Panc1 (cell line): ENCODE measurements around the gene RPS6KA4. TPM values are rescaled to one million over a fixed set of nuclear protein-coding genes. Genes with fewer than 3 reads are reported as not detected.
A peak's percentile ranks its signal among the peaks of the same experiment; 100 is the strongest.

Experiments used
- ATAC-seq: fragments of 200-7000 bp; cut with Tn5 transposase; 2 replicates; pipeline ENCODE4 v1.9.1; 2020; ENCODE audit warnings: mild to moderate bottlenecking, moderate library complexity
- BruUV-seq: library from RNA; stranded (reverse); fragments of 400-500 nt; replicated peaks from 2 replicates; lab custom pipeline; 2021; lab: Mats Ljungman, UMichigan
- CTCF ChIA-PET: fragments of 300-600 bp; sonication (Branson Sonifier 250); formaldehyde crosslinking; loops from one replicate; lab custom pipeline; 2022; ENCODE audit warnings: antibody characterized with exemption; lab: Charles Lee
- POLR2A ChIA-PET: fragments of 300-600 bp; sonication (Branson Sonifier 250); formaldehyde crosslinking; loops from one replicate; lab custom pipeline; 2022; ENCODE audit warnings: antibody characterized with exemption; lab: Charles Lee
- DNase-seq: peaks from one replicate; pipeline ENCODE4 v3.0.0-alpha.2; 2010; ENCODE audit warnings: low read depth, low spot score
- H3K27ac ChIP-seq: 2 replicates; pipeline ENCODE4 v1.5.1; 2011; ENCODE audit warnings: mild to moderate bottlenecking, low read length, inconsistent platforms
- H3K27me3 ChIP-seq: fragments of 200-500 bp; sonication (Bioruptor generic); 2 replicates; pipeline ENCODE4 v1.6.0; 2014; ENCODE audit warnings: low read length, inconsistent platforms; ENCODE audit not compliant: control insufficient read depth, insufficient read depth
- H3K36me3 ChIP-seq: fragments of 200-500 bp; sonication (Bioruptor generic); 2 replicates; pipeline ENCODE4 v1.5.1; 2014; ENCODE audit warnings: inconsistent platforms, mild to moderate bottlenecking, low read length, moderate library complexity; ENCODE audit not compliant: control insufficient read depth, insufficient read depth
- H3K4me1 ChIP-seq: 2 replicates; pipeline ENCODE4 v1.5.1; 2011; ENCODE audit warnings: inconsistent platforms, mild to moderate bottlenecking, low read length, moderate library complexity; ENCODE audit not compliant: control insufficient read depth, insufficient read depth
- H3K4me3 ChIP-seq, 2 experiments: 2 replicates each; pipeline ENCODE4 v1.5.1; 2011 to 2012; ENCODE audit warnings: low read depth in 2 of 2, low read length in 2 of 2, mild to moderate bottlenecking in 2 of 2, inconsistent platforms in 1 of 2, moderate library complexity in 1 of 2
- H3K9me3 ChIP-seq: fragments of 200-500 bp; sonication (Bioruptor generic); 2 replicates; pipeline ENCODE4 v1.5.1; 2014; ENCODE audit warnings: low read depth, mild to moderate bottlenecking, inconsistent platforms, low read length, moderate library complexity; ENCODE audit not compliant: control insufficient read depth, insufficient read depth
- POLR2AphosphoS5 ChIP-seq: IDR thresholded peaks from 2 replicates; pipeline ENCODE4 v1.6.1; 2012; ENCODE audit warnings: mild to moderate bottlenecking, low read depth, low read length, moderate library complexity
- REST ChIP-seq, 2 experiments: IDR thresholded peaks; 2 replicates each; pipeline ENCODE4 v1.6.1; 2011 to 2012; ENCODE audit warnings: low read depth in 2 of 2, control low read depth in 1 of 2, low read length in 1 of 2, mild to moderate bottlenecking in 1 of 2, moderate library complexity in 1 of 2; ENCODE audit not compliant: insufficient read depth in 1 of 2
- SIN3A ChIP-seq: IDR thresholded peaks from 2 replicates; pipeline ENCODE4 v1.6.1; 2012; ENCODE audit warnings: low read depth, mild to moderate bottlenecking, low read length, moderate library complexity, borderline replicate concordance; ENCODE audit not compliant: insufficient read depth
- TCF7L2 ChIP-seq: IDR thresholded peaks from 2 replicates; pipeline ENCODE4 v1.6.1; 2011; ENCODE audit warnings: mild to moderate bottlenecking, low read depth, low read length, inconsistent platforms
- in situ Hi-C: cut with HindIII; loops from 2 replicates; pipeline ENCODE4 v1.10.0; 2016; ENCODE audit warnings: low sequenced_read_pairs, low pct_unique_long_range_greater_than_20kb
- intact Hi-C: fragments of 100-400 bp; cut with micrococcal nuclease; formaldehyde crosslinking; loops from one replicate; pipeline ENCODE4 v1.10.0; 2022; ENCODE audit not compliant: unreplicated experiment
- microRNA-seq: library from miRNA; unstranded; fragments of <30 nt; microRNA quantifications from one replicate; pipeline ENCODE4 v1.1.0, GENCODE V29; 2020; ENCODE audit not compliant: unreplicated experiment
- total RNA-seq: library from RNA; stranded (reverse); gene quantifications from one replicate; pipeline ENCODE4 v1.2.1, GENCODE V29; 2021; ENCODE audit not compliant: unreplicated experiment
- TF ChIP-seq, protein P1 (sequence below): fragments of 450-650 bp; IDR thresholded peaks from 2 replicates; pipeline ENCODE4 v1.5.1; 2017; ENCODE audit warnings: mild to moderate bottlenecking

Gene RPS6KA4
- total RNA-seq, 1 experiment from 2014 or later: 74.0 TPM

DNA sequence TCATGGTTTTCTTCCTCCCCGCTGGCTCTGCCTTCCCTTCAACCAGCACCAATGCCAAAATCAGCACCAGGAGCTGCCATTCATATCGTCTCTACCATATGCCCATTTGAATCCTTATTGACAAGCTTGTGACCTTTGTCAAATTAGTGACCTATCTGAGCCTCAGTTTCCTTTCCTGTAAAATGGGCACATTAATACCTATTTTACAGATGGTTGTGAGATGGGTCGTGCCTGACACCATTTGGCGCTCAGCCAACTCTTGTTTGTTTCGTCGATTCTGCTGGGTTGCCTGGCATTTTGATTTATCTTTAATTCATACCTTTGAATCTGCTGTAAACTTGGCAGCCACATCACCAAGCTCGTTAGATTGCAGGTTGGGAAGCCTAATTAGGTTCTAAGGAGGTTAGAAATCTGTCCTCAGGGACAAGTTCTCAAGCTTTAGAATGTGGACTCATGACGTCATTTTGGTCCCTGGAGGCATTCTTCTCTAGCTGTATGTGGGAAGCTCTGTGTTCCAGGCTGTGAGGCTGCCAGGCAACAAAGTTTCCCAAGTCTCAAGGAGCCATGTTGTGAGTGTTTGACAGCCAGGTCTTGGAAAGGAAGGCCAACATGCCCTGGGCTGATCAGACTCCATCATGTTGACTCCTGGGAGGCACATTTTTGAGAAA is 61.0 kb downstream of the RPS6KA4 start:
- Histone ChIP-seq H3K4me1 (no peaks in the 10 kb centered on the region), H3K36me3 (no peaks in the 10 kb centered on the region), H3K4me3 (no peak overlapping the region), H3K9me3 (no peaks in the 10 kb centered on the region), H3K27me3 (no peaks in the 10 kb centered on the region), H3K27ac (no peak overlapping the region)
- intact Hi-C loops: no loop called here
- TF ChIP-seq POLR2AphosphoS5: no peak
- TF ChIP-seq, protein P1, sequence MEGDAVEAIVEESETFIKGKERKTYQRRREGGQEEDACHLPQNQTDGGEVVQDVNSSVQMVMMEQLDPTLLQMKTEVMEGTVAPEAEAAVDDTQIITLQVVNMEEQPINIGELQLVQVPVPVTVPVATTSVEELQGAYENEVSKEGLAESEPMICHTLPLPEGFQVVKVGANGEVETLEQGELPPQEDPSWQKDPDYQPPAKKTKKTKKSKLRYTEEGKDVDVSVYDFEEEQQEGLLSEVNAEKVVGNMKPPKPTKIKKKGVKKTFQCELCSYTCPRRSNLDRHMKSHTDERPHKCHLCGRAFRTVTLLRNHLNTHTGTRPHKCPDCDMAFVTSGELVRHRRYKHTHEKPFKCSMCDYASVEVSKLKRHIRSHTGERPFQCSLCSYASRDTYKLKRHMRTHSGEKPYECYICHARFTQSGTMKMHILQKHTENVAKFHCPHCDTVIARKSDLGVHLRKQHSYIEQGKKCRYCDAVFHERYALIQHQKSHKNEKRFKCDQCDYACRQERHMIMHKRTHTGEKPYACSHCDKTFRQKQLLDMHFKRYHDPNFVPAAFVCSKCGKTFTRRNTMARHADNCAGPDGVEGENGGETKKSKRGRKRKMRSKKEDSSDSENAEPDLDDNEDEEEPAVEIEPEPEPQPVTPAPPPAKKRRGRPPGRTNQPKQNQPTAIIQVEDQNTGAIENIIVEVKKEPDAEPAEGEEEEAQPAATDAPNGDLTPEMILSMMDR: no peak
- TF ChIP-seq SIN3A: no peak
- no peak for TF ChIP-seq TCF7L2
- no peak for TF ChIP-seq REST (IDR thresholded peaks at IDR 0.05; ENCODE audit: insufficient read depth in 1 of 2, low read depth in 2 of 2, low read length in 1 of 2)
- in situ Hi-C loops: no loop called here
- no TSS peak for BruUV-seq
- ChIA-PET CTCF (interaction anchor here (0.5 kb wide), 1 partner anchor 29 kb away, joined by 6 read pairs; no protein-coding TSS in a partner anchor), POLR2A (no interaction called here)
- no peak for DNase-seq
- no peak for ATAC-seq

Small RNA genes within 50 kb of the gene (microRNA-seq; reads per million reads assigned to microRNA genes)
- gene MIR1237 (11.1 reads per million, percentile 32 among the genes with 10 or more reads in this experiment), gene MIR7155 (0.95 reads per million)

Other genes with a start within 250 kb of the RPS6KA4 start
- gene MACROD1, start 193.0 kb upstream of the RPS6KA4 start, total RNA-seq: 16.8 TPM
- 344 TPM for gene STIP1, start 173.0 kb upstream of the RPS6KA4 start, total RNA-seq
- 2.9 TPM for gene FERMT3, start 152.4 kb upstream of the RPS6KA4 start, total RNA-seq
- gene TRPT1, start 133.0 kb upstream of the RPS6KA4 start, total RNA-seq: 66.1 TPM
- gene NUDT22, start 132.9 kb upstream of the RPS6KA4 start, total RNA-seq: 98.8 TPM
- 41.0 TPM for gene DNAJC4, start 128.6 kb upstream of the RPS6KA4 start, total RNA-seq
- 101 TPM for gene VEGFB, start 124.6 kb upstream of the RPS6KA4 start, total RNA-seq
- 71.8 TPM for gene FKBP2, start 118.1 kb upstream of the RPS6KA4 start, total RNA-seq
- 261 TPM for gene PPP1R14B, start 112.2 kb upstream of the RPS6KA4 start, total RNA-seq
- 41.2 TPM for gene PLCB3, start 107.6 kb upstream of the RPS6KA4 start, total RNA-seq
- 77.7 TPM for gene BAD, start 74.5 kb upstream of the RPS6KA4 start, total RNA-seq
- 183 TPM for gene GPR137, start 73.3 kb upstream of the RPS6KA4 start, total RNA-seq
- gene KCNK4, start 67.9 kb upstream of the RPS6KA4 start, total RNA-seq: 1.1 TPM
- gene CATSPERZ, start 58.8 kb upstream of the RPS6KA4 start, total RNA-seq: 0.64 TPM
- 81.6 TPM for gene ESRRA, start 53.6 kb upstream of the RPS6KA4 start, total RNA-seq
- gene TRMT112, start 41.6 kb upstream of the RPS6KA4 start, total RNA-seq: 341 TPM
- 492 TPM for gene PRDX5, start 41.0 kb upstream of the RPS6KA4 start, total RNA-seq
- gene CCDC88B, start 19.0 kb upstream of the RPS6KA4 start, total RNA-seq: 17.1 TPM
- not detected for gene SLC22A11, start 196.8 kb downstream of the RPS6KA4 start, total RNA-seq
- not detected for gene SLC22A12, start 232.1 kb downstream of the RPS6KA4 start, total RNA-seq